Left lung (tissue), 10 donors: ENCODE results near the gene SPHK2. TPM values are rescaled to one million over a fixed set of nuclear protein-coding genes. Genes with fewer than 3 reads are reported as not detected.
A peak's percentile ranks its signal among the peaks of the same experiment; 100 is the strongest.

ENCODE experiments used
- ATAC-seq: fragments of 200-7000 bp; cut with Tn5 transposase; one replicate; pipeline ENCODE4 v1.9.1; 2020; ENCODE audit warnings: moderate library complexity
- DNase-seq, 4 donors: peaks; one replicate each; pipeline ENCODE4 v3.0.0-alpha.2; 2013 to 2020
- H3K27ac ChIP-seq, 2 donors: fragments of 200-600 bp; sonication (generic) in 1 of 2; one replicate each; pipeline versions ENCODE4 v1.5.0 to v1.8.0; 2020 to 2021
- H3K27me3 ChIP-seq, 2 donors: fragments of 200-600 bp; sonication (generic) in 1 of 2; one replicate each; pipeline versions ENCODE4 v1.5.0 to v1.8.0; 2020 to 2021
- H3K36me3 ChIP-seq, 2 donors: fragments of 200-600 bp; sonication (generic) in 1 of 2; one replicate each; pipeline versions ENCODE4 v1.5.0 to v1.8.0; 2020 to 2021
- H3K4me1 ChIP-seq, 2 donors: fragments of 200-600 bp; one replicate each; pipeline ENCODE4 v1.8.0; 2021
- H3K4me3 ChIP-seq, 2 donors: fragments of 200-600 bp; sonication (generic) in 1 of 2; one replicate each; pipeline versions ENCODE4 v1.5.0 to v1.8.0; 2020 to 2021; ENCODE audit warnings: mild to moderate bottlenecking in 1 of 2
- H3K9me3 ChIP-seq, 2 donors: fragments of 200-600 bp; sonication (generic) in 1 of 2; one replicate each; pipeline versions ENCODE4 v1.5.0 to v1.8.0; 2020 to 2021
- intact Hi-C, 2 donors: fragments of 100-400 bp; cut with DNase I; formaldehyde crosslinking; loops; one replicate each; pipeline versions ENCODE4 v1.11.2 to v1.14.2; 2022
- polyA plus RNA-seq, 6 donors: library from polyadenylated mRNA; unstranded; fragments of 120-200 nt; gene quantifications; one replicate each; pipeline ENCODE4 v1.2.1, GENCODE V29; 2013; ENCODE audit not compliant: insufficient read length in 6 of 6
- total RNA-seq, 2 donors: library from RNA; stranded (reverse); fragmentation: NEBNext Ultra II Directional; extraction: Animal tissue kit (Norgen Biotek cat#: 25700); gene quantifications; one replicate each; pipeline ENCODE4 v1.2.1, GENCODE V29; 2021
- TF ChIP-seq, protein P1 (sequence below), 2 donors: fragments of 200-600 bp; sonication (generic) in 1 of 2; IDR thresholded peaks; one replicate each; pipeline versions ENCODE4 v1.5.0 to v1.8.0; 2021; ENCODE audit warnings: antibody characterized with exemption in 2 of 2
- donor health status: DM: no; HTN: yes; CAD: no.
- donor health status: DM: no; HTN: no; CAD: no.

SPHK2 gene
- total and polyA plus RNA-seq, 8 donors, result 10.2 to 27.5 (median 14.9) TPM

DNA sequence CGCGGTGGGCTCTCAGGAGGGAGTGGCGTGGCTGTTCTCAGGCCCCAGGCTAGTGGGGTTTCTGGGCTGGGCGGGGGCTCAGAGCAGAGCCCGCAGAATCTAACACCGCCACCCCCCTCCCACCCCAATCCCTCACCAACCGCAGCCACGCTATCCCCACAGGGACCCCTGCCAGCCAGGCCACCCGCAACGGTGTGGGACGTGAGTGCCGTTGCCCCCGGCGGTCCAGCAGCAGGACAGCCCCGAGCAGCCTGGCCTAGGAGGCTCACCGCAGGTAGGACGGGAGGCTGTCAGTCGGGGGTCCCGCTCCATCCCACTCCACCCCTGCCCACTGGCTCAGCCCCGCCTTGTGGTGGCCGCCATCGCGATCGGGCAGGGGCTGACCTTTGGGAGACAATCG lies 53.7 kb downstream of the SPHK2 start, which contains the start of gene NTN5:
Gene NTN5, minus strand, starts transcription at position 24 of the 400 bp plus-strand sequence. CDS start 2,031 bp downstream, outside the sequence.
- intact Hi-C loops, result no loop called here
- no peaks in the 10 kb centered on the region for H3K9me3 ChIP-seq
- no peak within 1 kb of the TSS for H3K27ac ChIP-seq
- H3K27me3 ChIP-seq, result no peaks in the 10 kb centered on the region
- H3K36me3 ChIP-seq, result no peaks in the 10 kb centered on the region
- ATAC-seq (no peak), DNase-seq (no peak)
- TF ChIP-seq, protein P1, sequence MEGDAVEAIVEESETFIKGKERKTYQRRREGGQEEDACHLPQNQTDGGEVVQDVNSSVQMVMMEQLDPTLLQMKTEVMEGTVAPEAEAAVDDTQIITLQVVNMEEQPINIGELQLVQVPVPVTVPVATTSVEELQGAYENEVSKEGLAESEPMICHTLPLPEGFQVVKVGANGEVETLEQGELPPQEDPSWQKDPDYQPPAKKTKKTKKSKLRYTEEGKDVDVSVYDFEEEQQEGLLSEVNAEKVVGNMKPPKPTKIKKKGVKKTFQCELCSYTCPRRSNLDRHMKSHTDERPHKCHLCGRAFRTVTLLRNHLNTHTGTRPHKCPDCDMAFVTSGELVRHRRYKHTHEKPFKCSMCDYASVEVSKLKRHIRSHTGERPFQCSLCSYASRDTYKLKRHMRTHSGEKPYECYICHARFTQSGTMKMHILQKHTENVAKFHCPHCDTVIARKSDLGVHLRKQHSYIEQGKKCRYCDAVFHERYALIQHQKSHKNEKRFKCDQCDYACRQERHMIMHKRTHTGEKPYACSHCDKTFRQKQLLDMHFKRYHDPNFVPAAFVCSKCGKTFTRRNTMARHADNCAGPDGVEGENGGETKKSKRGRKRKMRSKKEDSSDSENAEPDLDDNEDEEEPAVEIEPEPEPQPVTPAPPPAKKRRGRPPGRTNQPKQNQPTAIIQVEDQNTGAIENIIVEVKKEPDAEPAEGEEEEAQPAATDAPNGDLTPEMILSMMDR (IDR thresholded peaks at IDR 0.05), result no peak
- no peak within 1 kb of the TSS for H3K4me3 ChIP-seq
- H3K4me1 ChIP-seq, result peaks cover 0 to 14% of the 10 kb centered on the region in 2 donors

- H3K27ac ChIP-seq, result no peak overlapping the region
- TF ChIP-seq, protein P1 (IDR thresholded peaks at IDR 0.05), result no peak
- ATAC-seq (no peak), DNase-seq (no peak)
- no peak overlapping the region for H3K4me3 ChIP-seq
- no peaks in the 10 kb centered on the region for H3K36me3 ChIP-seq
- H3K27me3 ChIP-seq, result no peaks in the 10 kb centered on the region
- peaks cover 0 to 14% of the 10 kb centered on the region in 2 donors for H3K4me1 ChIP-seq
- intact Hi-C loops, result no loop called here
- no peaks in the 10 kb centered on the region for H3K9me3 ChIP-seq
Observed at GRCh38 chr19:48673436-48674100, 54.3 kb downstream of the SPHK2 start.

DNA sequence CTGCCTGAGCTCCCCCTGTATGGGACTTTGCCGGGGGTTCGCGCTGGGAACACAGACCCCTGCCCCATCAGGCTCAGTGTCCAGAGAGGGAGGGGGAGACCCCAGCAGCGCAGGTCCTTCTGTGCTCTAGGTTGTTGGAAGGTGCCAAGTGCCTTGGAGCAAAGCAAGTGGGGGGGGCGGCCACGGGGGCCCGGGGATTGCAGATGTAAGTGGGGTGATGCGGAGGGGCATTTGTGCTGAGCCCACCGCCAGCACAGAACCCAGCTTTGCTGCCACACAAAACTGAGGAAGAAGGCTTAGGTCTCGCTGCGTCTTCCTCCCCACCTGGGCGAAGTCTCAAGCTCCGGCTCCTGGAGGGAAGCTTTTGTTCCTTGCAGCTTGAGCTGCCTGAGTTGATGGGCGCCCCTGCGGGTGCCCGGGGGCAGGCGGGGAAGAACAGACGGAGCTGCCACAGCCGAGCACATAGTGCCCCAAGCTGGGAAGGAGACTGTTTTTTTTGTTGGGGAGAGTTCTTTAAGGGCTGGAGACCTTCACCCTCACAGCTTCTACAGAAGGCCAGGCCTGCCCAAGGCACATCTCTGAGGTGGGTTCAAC lies 55.0 kb downstream of the SPHK2 start:
- Histone ChIP-seq H3K9me3 (no peaks in the 10 kb centered on the region), H3K27me3 (no peaks in the 10 kb centered on the region), H3K36me3 (no peaks in the 10 kb centered on the region), H3K4me1 (peaks cover 0 to 14% of the 10 kb centered on the region in 2 donors), H3K4me3 (no peak overlapping the region), H3K27ac (no peak overlapping the region)
- no peak for DNase-seq
- ATAC-seq, result no peak
- TF ChIP-seq, protein P1 (IDR thresholded peaks at IDR 0.05), result no peak
- intact Hi-C loops, result no loop called here

- no peaks in the 10 kb centered on the region for H3K9me3 ChIP-seq
- ATAC-seq (peak; percentile 91), DNase-seq (peak in 3 of 4 donors; percentile 71 to 84 (median 72))
- intact Hi-C loops, result no loop called here
- no peaks in the 10 kb centered on the region for H3K27me3 ChIP-seq
- H3K4me3 ChIP-seq, result no peak overlapping the region
- peaks cover 0 to 14% of the 10 kb centered on the region in 2 donors for H3K4me1 ChIP-seq
- H3K36me3 ChIP-seq, result no peaks in the 10 kb centered on the region
- no peak overlapping the region for H3K27ac ChIP-seq
- TF ChIP-seq, protein P1 (IDR thresholded peaks at IDR 0.05), result peak; percentile 83 to 93
Observed at GRCh38 chr19:48674921-48675824, 55.9 kb downstream of the SPHK2 start.

DNA sequence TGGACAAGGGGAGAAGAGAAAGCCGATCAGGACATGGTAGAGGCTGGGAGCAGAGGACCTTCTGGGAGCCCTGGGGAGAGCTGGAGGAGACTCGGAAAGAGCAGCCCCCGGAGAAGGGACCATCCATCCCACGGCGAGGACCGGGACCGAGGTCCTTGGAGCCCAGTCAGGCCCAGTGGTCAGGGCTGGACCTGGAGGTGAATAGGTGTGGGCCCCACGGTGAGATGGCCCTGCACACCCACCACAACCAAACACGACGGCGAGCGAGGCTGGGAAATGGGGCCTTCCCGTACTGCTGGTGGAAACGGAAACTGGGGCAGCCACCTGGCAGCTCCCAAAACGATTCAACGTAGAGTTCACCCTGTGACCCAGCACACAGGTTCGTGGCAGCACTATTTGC lies 57.2 kb downstream of the SPHK2 start:
- H3K4me3 ChIP-seq, result no peak overlapping the region
- intact Hi-C loops, result no loop called here
- H3K9me3 ChIP-seq, result no peaks in the 10 kb centered on the region
- no peaks in the 10 kb centered on the region for H3K36me3 ChIP-seq
- H3K27me3 ChIP-seq, result no peaks in the 10 kb centered on the region
- DNase-seq, result no peak
- H3K4me1 ChIP-seq, result peaks cover 0 to 14% of the 10 kb centered on the region in 2 donors
- no peak overlapping the region for H3K27ac ChIP-seq
- TF ChIP-seq, protein P1 (IDR thresholded peaks at IDR 0.05), result no peak
- ATAC-seq, result no peak
